ENCODE results near the gene CDK6. TPM values are rescaled to one million over a fixed set of nuclear protein-coding genes. Genes with fewer than 3 reads are reported as not detected.
A peak's percentile ranks its signal among the peaks of the same experiment; 100 is the strongest.

CDK6 gene
- total and polyA plus RNA-seq, 2 experiments from 2014 or later, result 28.7 to 81.6 TPM

- Histone ChIP-seq H3K36me3 (no peaks in the 10 kb centered on the region), H3K27ac (no peak overlapping the region), H3K4me3 (no peak overlapping the region), H3K4me1 (ENCODE audit: low read depth) (no peaks in the 10 kb centered on the region), H3K27me3 (no peaks in the 10 kb centered on the region), H3K9me3 (ENCODE audit: low read depth) (no peaks in the 10 kb centered on the region)
- TF ChIP-seq CTCF (IDR thresholded peaks at IDR 0.05; ENCODE audit: low read depth, low read length), result no peak
- DNase-seq (ENCODE audit: low read depth in 1 of 2, low spot score in 1 of 2), result no peak
Observed at GRCh38 chr7:92843781-92844180, 7.4 kb upstream of the CDK6 start.

GRCh38 chr7:92843034-92843760, 6.8 kb upstream of the CDK6 start:
- Histone ChIP-seq H3K36me3 (no peaks in the 10 kb centered on the region), H3K4me1 (ENCODE audit: low read depth) (peaks cover 1% of the 10 kb centered on the region), H3K9me3 (ENCODE audit: low read depth) (no peaks in the 10 kb centered on the region), H3K27me3 (no peaks in the 10 kb centered on the region), H3K27ac (no peak overlapping the region), H3K4me3 (no peak overlapping the region)
- peak in 1 of 2 donors; percentile 39 for DNase-seq (ENCODE audit: low read depth in 1 of 2, low spot score in 1 of 2)
- no peak for TF ChIP-seq CTCF (IDR thresholded peaks at IDR 0.05; ENCODE audit: low read depth, low read length)

DNA sequence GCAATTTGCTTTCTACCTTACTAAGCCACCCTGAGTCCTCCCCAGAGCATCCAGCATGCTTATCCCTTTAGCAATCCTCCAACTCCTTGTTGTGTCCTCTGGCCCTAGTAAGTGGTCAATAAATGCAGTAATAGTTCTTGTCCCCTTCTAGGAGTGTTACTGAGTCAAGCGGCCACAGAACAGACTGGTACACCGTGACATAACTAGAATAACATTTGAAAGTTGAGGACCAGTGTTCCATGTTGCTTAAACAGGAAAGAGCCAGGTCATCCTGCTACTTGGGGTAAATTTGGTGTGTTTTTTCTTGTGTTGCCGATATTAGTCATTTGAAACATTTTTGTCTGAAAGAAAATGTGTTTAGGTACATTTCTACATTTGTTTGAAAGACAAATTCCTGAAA, 4.8 kb upstream of the CDK6 start:
- Histone ChIP-seq H3K4me3 (no peak overlapping the region), H3K36me3 (no peaks in the 10 kb centered on the region), H3K27me3 (no peaks in the 10 kb centered on the region), H3K27ac (no peak overlapping the region), H3K9me3 (ENCODE audit: low read depth) (no peaks in the 10 kb centered on the region), H3K4me1 (ENCODE audit: low read depth) (peaks cover 12% of the 10 kb centered on the region)
- DNase-seq (ENCODE audit: low read depth in 1 of 2, low spot score in 1 of 2), result no peak
- no peak for TF ChIP-seq CTCF (IDR thresholded peaks at IDR 0.05; ENCODE audit: low read depth, low read length)

DNA sequence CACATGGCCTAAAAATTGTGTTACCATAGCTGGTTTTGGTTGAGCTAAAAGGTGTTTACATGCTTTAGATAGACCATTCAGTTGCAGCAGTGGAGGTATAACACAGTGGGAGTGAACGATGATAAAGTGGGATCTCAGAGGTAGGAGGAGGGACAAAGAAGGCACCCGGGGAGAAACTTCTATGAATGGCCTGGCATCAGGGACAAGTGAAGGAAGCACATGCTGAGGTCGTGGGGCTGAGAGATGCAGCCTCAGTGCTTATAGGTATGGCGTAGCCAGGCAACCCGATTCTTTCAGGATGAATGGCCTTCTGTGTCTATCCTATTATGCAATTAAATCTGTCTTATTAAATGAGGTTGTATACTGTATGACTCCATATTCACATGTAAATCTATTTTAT, 3.9 kb upstream of the CDK6 start:
- no peak for DNase-seq (ENCODE audit: low read depth in 1 of 2, low spot score in 1 of 2)
- H3K4me3 ChIP-seq, result no peak overlapping the region
- no peak overlapping the region for H3K27ac ChIP-seq
- H3K4me1 ChIP-seq (ENCODE audit: low read depth), result peaks cover 12% of the 10 kb centered on the region
- no peaks in the 10 kb centered on the region for H3K27me3 ChIP-seq
- no peaks in the 10 kb centered on the region for H3K9me3 ChIP-seq (ENCODE audit: low read depth)
- no peaks in the 10 kb centered on the region for H3K36me3 ChIP-seq
- TF ChIP-seq CTCF (IDR thresholded peaks at IDR 0.05; ENCODE audit: low read depth, low read length), result no peak

DNA sequence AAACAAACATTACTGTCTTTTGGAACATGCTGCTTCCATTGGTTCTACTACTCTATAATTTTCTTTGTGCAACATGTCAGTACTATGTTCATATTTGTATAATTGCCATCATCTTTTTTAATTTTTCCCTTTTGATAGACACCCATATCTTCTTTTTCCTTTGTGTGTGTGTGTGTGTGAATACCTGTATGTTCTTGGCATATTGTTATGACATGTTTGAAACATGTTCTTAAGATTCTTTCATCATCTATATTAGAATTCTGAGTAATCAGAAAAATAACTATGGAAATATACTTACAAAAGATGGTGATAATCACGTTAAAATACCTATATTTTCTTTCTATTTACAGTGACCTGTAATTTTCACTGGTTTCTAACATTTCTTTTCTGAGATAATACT, 3.5 kb upstream of the CDK6 start:
- H3K4me3 ChIP-seq, result no peak overlapping the region
- TF ChIP-seq CTCF (IDR thresholded peaks at IDR 0.05; ENCODE audit: low read depth, low read length), result no peak
- H3K4me1 ChIP-seq (ENCODE audit: low read depth), result peaks cover 12% of the 10 kb centered on the region
- no peaks in the 10 kb centered on the region for H3K9me3 ChIP-seq (ENCODE audit: low read depth)
- DNase-seq (ENCODE audit: low read depth in 1 of 2, low spot score in 1 of 2), result no peak
- H3K27ac ChIP-seq, result no peak overlapping the region
- no peaks in the 10 kb centered on the region for H3K36me3 ChIP-seq
- H3K27me3 ChIP-seq, result no peaks in the 10 kb centered on the region
